Large intestine (tissue), 3 donors: ENCODE data around the gene MAML3. TPM values are rescaled to one million over a fixed set of nuclear protein-coding genes. Genes with fewer than 3 reads are reported as not detected.
A peak's percentile ranks its signal among the peaks of the same experiment; 100 is the strongest.

ENCODE experiments used
- DNase-seq, 2 donors: peaks; one replicate each; pipeline versions ENCODE4 v3.0.0 to v3.0.0-alpha.2; 2013
- H3K27ac ChIP-seq: one replicate; pipeline ENCODE4 v1.5.1; 2013; ENCODE audit warnings: low read length
- H3K27me3 ChIP-seq: 2 replicates; pipeline ENCODE4 v1.6.1; 2013; ENCODE audit warnings: low read length; ENCODE audit not compliant: control insufficient read depth, insufficient read depth
- H3K36me3 ChIP-seq: 2 replicates; pipeline ENCODE4 v1.6.1; 2013; ENCODE audit warnings: low read length; ENCODE audit not compliant: control insufficient read depth, insufficient read depth
- H3K4me1 ChIP-seq: one replicate; pipeline ENCODE4 v1.6.1; 2013; ENCODE audit warnings: low read length; ENCODE audit not compliant: control insufficient read depth, insufficient read depth
- H3K4me3 ChIP-seq: one replicate; pipeline ENCODE4 v1.5.1; 2013; ENCODE audit warnings: low read length
- H3K9me3 ChIP-seq: one replicate; pipeline ENCODE4 v1.6.1; 2013; ENCODE audit warnings: mild to moderate bottlenecking, low read depth, low read length, moderate library complexity; ENCODE audit not compliant: control insufficient read depth
- WGBS: methylation state at CpG from one replicate; pipeline ENCODE4 v1.1.5; 2013; ENCODE audit warnings: low lambda C conversion rate; ENCODE audit not compliant: insufficient coverage; 5-methylcytosine and 5-hydroxymethylcytosine counted together
- polyA plus RNA-seq: library from polyadenylated mRNA; unstranded; fragments of 120-200 nt; gene quantifications from one replicate; pipeline ENCODE4 v1.2.1, GENCODE V29; 2013

The MAML3 gene
- polyA plus RNA-seq, 1 donor, result 10.6 TPM

DNA sequence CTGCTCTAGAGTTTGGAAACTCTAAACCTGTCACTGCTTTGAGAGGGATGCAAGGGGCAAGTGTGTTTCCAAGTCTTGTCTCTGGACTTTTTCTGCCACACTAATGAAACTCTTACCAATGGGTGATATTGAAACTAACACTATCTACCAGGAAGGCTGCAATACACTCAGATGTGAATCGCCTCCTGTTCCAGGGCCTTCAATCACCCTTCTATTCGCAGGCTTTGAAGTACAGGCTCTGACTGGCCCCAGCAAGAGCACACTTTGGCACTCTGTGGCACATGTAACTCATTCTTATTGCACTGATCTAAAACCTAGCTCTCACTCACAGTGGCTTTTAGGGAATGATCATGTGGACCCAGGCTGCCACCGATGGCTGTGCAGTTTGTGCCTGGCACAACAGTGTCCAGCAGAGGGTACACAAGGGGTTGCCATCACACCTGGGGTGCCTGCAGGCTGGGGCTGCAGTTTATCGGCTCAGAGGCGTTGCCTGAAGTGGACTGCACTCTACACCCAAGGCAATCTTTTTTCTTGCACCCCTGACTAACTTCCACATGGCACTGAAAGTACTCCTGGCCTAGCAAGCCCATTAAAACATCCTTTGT is 277.5 kb downstream of the MAML3 start:
- no CpG with 5 or more reads among the region's 5 CpGs for WGBS
- Histone ChIP-seq H3K36me3 (no peaks in the 10 kb centered on the region), H3K9me3 (no peaks in the 10 kb centered on the region), H3K27me3 (no peaks in the 10 kb centered on the region), H3K27ac (no peak overlapping the region), H3K4me3 (no peak overlapping the region), H3K4me1 (no peaks in the 10 kb centered on the region)
- DNase-seq, result no peak

DNA sequence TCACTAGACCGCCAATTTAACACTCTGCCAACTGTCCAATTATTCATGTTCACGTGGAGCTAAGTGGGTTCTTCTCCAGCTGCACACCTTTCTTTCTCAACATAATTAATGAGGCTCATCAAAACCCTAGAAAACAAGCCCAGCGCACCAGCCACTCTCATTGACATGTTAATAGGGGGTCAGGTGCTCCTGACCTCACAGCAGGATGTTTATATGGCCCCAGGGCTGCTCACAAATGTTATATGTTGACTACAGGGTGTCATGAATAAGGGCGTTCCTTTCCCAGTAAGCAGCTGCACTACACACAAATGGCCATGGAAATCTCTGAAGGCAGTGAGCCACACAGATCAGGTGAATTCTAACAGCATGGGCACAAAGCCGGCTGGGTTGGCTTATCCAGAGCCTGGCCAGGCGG is 278.6 kb downstream of the MAML3 start:
- Histone ChIP-seq H3K36me3 (no peaks in the 10 kb centered on the region), H3K4me1 (no peaks in the 10 kb centered on the region), H3K9me3 (no peaks in the 10 kb centered on the region), H3K27me3 (no peaks in the 10 kb centered on the region), H3K4me3 (no peak overlapping the region), H3K27ac (no peak overlapping the region)
- no peak for DNase-seq
- no CpG with 5 or more reads among the region's 6 CpGs for WGBS

GRCh38 chr4:139873111-139873860 is 280.7 kb downstream of the MAML3 start:
- no CpG with 5 or more reads among the region's 4 CpGs for WGBS
- no peak for DNase-seq
- Histone ChIP-seq H3K4me1 (no peaks in the 10 kb centered on the region), H3K4me3 (no peak overlapping the region), H3K27ac (no peak overlapping the region), H3K36me3 (no peaks in the 10 kb centered on the region), H3K9me3 (no peaks in the 10 kb centered on the region), H3K27me3 (no peaks in the 10 kb centered on the region)

DNA sequence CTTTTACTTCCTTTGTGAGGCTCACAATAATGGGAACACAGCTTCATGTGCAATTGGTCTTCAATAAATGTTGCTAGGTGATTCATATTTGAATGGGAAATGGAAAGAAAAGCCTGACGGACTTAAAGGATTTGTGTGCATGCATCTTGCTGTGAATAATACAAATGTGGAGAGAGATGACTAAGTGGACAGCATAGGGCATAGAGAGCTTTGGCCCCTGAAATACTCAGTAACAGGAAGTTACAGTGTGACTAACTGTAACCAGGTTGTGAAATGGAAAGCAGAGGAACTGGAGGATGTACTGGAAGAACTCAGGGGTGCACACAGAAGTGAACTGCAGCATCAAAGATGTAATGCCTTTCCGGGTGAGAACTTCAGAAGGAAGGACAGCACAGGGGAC is 281.7 kb downstream of the MAML3 start:
- no peaks in the 10 kb centered on the region for H3K9me3 ChIP-seq
- no peaks in the 10 kb centered on the region for H3K36me3 ChIP-seq
- no peak overlapping the region for H3K4me3 ChIP-seq
- DNase-seq, result no peak
- WGBS, result 90% methylated on average over 2 of the region's 2 CpGs
- no peaks in the 10 kb centered on the region for H3K4me1 ChIP-seq
- H3K27me3 ChIP-seq, result no peaks in the 10 kb centered on the region
- no peak overlapping the region for H3K27ac ChIP-seq

- H3K4me1 ChIP-seq, result peaks cover 6% of the 10 kb centered on the region
- H3K27ac ChIP-seq, result no peak overlapping the region
- H3K4me3 ChIP-seq, result no peak overlapping the region
- no peaks in the 10 kb centered on the region for H3K36me3 ChIP-seq
- no peak for DNase-seq
- H3K27me3 ChIP-seq, result no peaks in the 10 kb centered on the region
- no CpG with 5 or more reads among the region's 4 CpGs for WGBS
- no peaks in the 10 kb centered on the region for H3K9me3 ChIP-seq
Observed at GRCh38 chr4:139869810-139870209, 284.2 kb downstream of the MAML3 start.

DNA sequence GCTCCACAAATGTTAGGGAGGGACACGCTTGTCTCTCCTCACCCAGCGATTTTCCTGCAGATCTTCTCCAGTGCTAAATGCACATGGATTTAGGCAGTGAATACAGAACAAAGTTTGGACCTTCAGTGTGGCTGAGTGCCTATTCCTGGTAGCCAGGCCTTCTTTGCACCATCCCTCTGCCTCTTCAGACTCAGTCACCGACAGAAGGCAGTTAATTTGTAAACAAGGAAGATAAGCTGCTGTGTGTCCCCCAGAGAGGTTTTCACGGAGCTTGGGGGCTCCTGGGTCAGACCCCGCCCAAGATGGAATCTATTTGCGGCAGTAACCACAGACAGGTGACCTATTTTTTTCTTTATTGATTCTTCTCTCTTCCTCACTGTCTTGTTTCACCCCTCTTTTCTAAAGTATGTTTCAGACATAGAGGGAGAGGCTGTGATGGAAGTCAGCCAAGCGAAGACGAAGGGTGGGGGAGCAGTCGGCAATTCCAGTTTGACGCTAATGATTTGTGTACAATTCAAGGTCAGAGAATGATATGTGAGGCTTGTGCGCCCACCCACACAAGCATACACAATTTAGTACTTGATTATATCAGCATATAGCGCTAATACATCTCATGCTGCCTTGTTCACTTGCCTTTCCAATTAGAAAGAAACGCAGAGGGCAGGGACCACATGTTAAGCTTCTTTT is 287.6 kb downstream of the MAML3 start:
- 40% methylated on average over 1 of the region's 13 CpGs for WGBS
- no peaks in the 10 kb centered on the region for H3K9me3 ChIP-seq
- no peak overlapping the region for H3K4me3 ChIP-seq
- H3K27ac ChIP-seq, result peak overlapping the region; percentile 24
- no peaks in the 10 kb centered on the region for H3K27me3 ChIP-seq
- peaks cover 6% of the 10 kb centered on the region for H3K4me1 ChIP-seq
- DNase-seq, result peak in 1 of 2 donors; percentile 44
- H3K36me3 ChIP-seq, result no peaks in the 10 kb centered on the region

- Histone ChIP-seq H3K9me3 (no peaks in the 10 kb centered on the region), H3K27ac (no peak overlapping the region), H3K4me1 (peaks cover 6% of the 10 kb centered on the region), H3K36me3 (no peaks in the 10 kb centered on the region), H3K27me3 (no peaks in the 10 kb centered on the region), H3K4me3 (no peak overlapping the region)
- no peak for DNase-seq
- no CpG with 5 or more reads among the region's 5 CpGs for WGBS
Observed at GRCh38 chr4:139865537-139865936, 288.4 kb downstream of the MAML3 start.

DNA sequence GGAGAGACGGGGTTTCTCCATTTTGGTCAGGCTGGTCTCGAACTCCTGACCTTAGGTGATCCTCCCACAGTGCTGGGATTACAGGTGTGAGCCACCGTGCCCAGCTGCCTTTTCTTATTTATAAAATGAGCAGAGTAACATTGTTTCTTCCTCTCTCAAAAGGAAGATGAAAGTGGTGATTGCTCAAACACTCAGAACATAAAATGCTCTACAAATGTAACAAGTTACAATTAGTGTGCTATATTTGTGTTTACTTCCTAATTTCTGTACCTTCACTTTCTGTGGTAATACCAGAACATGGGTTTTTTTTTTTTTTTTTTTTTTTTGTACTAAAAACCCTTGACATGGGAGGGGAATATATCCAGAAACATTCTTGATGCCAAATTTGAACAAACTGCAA is 290.5 kb downstream of the MAML3 start:
- no peak overlapping the region for H3K4me3 ChIP-seq
- no peaks in the 10 kb centered on the region for H3K36me3 ChIP-seq
- no peaks in the 10 kb centered on the region for H3K27me3 ChIP-seq
- no peak overlapping the region for H3K27ac ChIP-seq
- peaks cover 6% of the 10 kb centered on the region for H3K4me1 ChIP-seq
- no CpG with 5 or more reads among the region's 3 CpGs for WGBS
- H3K9me3 ChIP-seq, result peaks cover 5% of the 10 kb centered on the region
- DNase-seq, result no peak

DNA sequence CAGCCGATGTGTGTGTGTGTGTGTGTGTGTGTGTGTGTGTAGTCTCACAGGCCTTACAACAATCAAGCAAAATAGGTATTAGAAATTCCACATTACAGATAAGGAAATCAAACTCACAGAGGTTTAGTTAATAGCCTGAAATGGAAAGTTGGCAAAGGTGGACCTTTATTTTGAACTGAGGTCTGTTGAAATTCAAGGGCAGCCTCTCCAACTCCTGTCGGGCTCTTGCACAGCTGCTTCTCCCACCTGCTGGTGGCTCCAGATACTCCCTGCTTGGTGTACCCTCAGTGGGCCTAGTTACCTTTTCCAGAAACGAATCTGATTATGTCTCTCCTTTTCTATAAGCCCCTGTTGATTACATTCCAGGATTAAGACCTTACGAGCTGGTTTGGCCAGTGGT is 292.5 kb downstream of the MAML3 start:
- H3K27ac ChIP-seq, result no peak overlapping the region
- peaks cover 5% of the 10 kb centered on the region for H3K9me3 ChIP-seq
- no peaks in the 10 kb centered on the region for H3K27me3 ChIP-seq
- DNase-seq, result no peak
- H3K4me3 ChIP-seq, result no peak overlapping the region
- no CpG with 5 or more reads among the region's 4 CpGs for WGBS
- peaks cover 2% of the 10 kb centered on the region for H3K4me1 ChIP-seq
- H3K36me3 ChIP-seq, result no peaks in the 10 kb centered on the region

GRCh38 chr4:139860435-139861024 is 293.5 kb downstream of the MAML3 start:
- Histone ChIP-seq H3K36me3 (no peaks in the 10 kb centered on the region), H3K4me3 (no peak overlapping the region), H3K9me3 (peaks cover 5% of the 10 kb centered on the region), H3K4me1 (no peaks in the 10 kb centered on the region), H3K27ac (no peak overlapping the region), H3K27me3 (no peaks in the 10 kb centered on the region)
- no CpG with 5 or more reads among the region's 9 CpGs for WGBS
- DNase-seq, result no peak
